Fibroblast of the aortic adventitia (primary cell): ENCODE results near the gene NECAP2. TPM values are rescaled to one million over a fixed set of nuclear protein-coding genes. Genes with fewer than 3 reads are reported as not detected.

Source experiments
- total RNA-seq: library from RNA; depleted of rRNA; stranded (reverse); fragments of >200 nt; gene quantifications from 2 replicates; pipeline ENCODE4 v1.2.3, GENCODE V29; 2012; ENCODE audit warnings: low replicate concordance

The NECAP2 gene
- total RNA-seq, 1 donor: 73.9 TPM

Other genes starting within 250 kb of the NECAP2 start
- 2.8 and 12.1 TPM in 2 replicates for gene ARHGEF19, start 228.1 kb upstream of the NECAP2 start, total RNA-seq
- gene CPLANE2, start 203.5 kb upstream of the NECAP2 start, total RNA-seq: 6.7 and 7.5 TPM in 2 replicates
- gene FBXO42, start 88.2 kb upstream of the NECAP2 start, total RNA-seq: 16.5 and 18.6 TPM in 2 replicates
- 67.1 and 97.9 TPM in 2 replicates for gene SZRD1, start 73.5 kb upstream of the NECAP2 start, total RNA-seq
- gene SPATA21, start 3.3 kb upstream of the NECAP2 start, total RNA-seq: not detected in 2 replicates
- under 0.01 and 2,882 TPM in 2 replicates for gene RNU1-1, start 73.6 kb downstream of the NECAP2 start, total RNA-seq
- gene NBPF1, start 172.8 kb downstream of the NECAP2 start, total RNA-seq: 36.7 and 63.1 TPM in 2 replicates
- gene RNU1-3, start 226.2 kb downstream of the NECAP2 start, total RNA-seq: under 0.01 and 2,882 TPM in 2 replicates